ENCODE results near the gene GALNT14.
"Not testable (repeated sequence)": the region's sequence is repeated elsewhere in the genome, so short reads cannot be mapped to it uniquely, and the experiment has no call there.

GALNT14 gene

DNA sequence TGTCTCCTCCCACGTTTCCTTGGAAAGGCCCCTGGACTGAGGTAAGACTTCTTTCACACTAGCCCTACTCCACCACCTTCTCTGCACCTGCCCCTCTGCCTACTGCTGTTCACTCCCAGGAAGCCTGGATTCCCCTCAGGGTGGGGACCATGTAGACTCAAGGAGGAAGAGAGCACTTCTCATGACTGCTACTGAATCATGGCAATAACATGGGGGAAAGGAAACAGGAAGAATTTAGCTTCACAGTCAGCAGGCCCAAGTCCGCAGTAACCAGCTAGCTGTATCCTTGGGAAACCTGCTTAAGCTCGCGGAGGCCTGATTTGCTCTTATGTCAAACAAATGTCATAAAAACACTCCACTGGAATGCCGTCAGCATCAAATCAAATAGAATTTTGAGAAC lies 204.7 kb downstream of the GALNT14 start:
- H3K36me3 Mint-ChIP-seq, result no peaks in the 10 kb centered on the region
- no peak overlapping the region for H3K4me3 Mint-ChIP-seq
- no peaks in the 10 kb centered on the region for H3K9me3 Mint-ChIP-seq (ENCODE audit: low read depth)
- no peaks in the 10 kb centered on the region for H3K4me1 Mint-ChIP-seq (ENCODE audit: low read depth)
- H3K27me3 Mint-ChIP-seq, result no peaks in the 10 kb centered on the region
- H3K27ac Mint-ChIP-seq, result no peak overlapping the region

DNA sequence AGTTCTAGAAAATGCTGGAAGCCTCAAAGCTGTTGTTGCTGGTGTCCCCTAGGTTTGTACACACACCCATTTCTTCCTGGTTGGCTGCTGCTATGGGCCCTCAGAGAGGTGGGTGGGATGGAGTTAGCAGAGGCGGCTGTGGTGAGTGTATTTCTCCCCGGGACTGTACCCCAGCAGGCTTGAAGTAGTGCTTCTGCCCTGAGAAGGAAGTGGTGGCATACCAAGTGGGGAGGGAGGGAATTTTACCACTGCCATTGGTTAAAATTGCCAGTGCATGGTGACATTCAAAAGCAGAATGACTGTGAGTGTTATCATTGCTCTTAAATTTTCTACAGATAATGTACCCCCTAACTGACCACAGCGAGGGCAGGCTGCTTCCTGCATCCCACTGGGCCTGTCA lies 205.4 kb downstream of the GALNT14 start:
- H3K27me3 Mint-ChIP-seq, result no peaks in the 10 kb centered on the region
- H3K9me3 Mint-ChIP-seq (ENCODE audit: low read depth), result no peaks in the 10 kb centered on the region
- H3K27ac Mint-ChIP-seq, result no peak overlapping the region
- no peaks in the 10 kb centered on the region for H3K4me1 Mint-ChIP-seq (ENCODE audit: low read depth)
- H3K36me3 Mint-ChIP-seq, result no peaks in the 10 kb centered on the region
- no peak overlapping the region for H3K4me3 Mint-ChIP-seq

DNA sequence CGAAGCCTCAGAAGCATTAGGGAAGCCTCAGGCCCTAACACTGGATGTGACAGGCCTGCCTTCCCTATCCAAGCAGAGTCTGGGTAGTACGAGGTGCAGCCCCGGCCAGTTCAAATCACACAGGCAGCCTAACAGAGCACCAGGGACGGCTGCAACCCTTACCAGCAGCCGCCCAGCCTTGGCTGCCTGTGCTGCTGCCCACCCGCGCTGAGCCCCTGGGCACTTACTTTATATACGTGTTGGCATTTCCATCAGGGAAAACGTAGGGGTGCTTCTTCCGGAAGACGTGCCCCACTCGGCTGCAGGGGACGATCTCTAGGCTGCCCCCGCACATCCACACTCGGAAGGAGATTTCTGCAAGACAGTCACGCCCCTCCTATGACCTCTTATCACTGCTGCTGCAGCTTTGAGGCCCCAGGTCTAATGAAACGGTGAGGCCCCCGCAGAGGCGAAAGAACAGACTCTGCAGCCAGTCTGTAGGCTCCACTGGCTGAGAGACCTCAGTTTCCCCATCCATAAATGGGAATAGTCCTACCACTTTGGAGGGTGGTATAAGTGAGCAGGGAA lies 206.3 kb downstream of the GALNT14 start:
- no peaks in the 10 kb centered on the region for H3K9me3 Mint-ChIP-seq (ENCODE audit: low read depth)
- no peak overlapping the region for H3K27ac Mint-ChIP-seq
- H3K4me1 Mint-ChIP-seq (ENCODE audit: low read depth), result no peaks in the 10 kb centered on the region
- no peaks in the 10 kb centered on the region for H3K36me3 Mint-ChIP-seq
- no peaks in the 10 kb centered on the region for H3K27me3 Mint-ChIP-seq
- no peak overlapping the region for H3K4me3 Mint-ChIP-seq

DNA sequence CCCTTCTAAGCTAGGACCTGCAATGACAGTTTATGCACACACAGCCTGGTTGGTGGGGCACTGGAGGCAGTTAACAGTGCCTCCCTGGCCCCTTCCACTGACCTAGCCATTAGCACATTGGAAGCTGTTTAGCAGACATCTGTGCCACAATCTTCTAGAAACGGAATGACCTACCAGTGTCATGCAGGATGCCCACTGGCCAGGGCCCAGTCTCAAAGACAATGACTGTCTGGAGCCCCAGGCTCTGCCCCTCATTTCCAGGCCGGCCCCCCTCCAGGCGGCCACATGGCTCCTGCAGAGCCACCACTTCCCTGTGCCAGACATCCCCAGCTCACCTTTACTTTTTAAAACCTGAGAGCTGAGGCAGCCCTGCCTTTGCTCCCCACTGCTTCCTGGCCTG lies 207.5 kb downstream of the GALNT14 start:
- H3K4me3 Mint-ChIP-seq, result no peak overlapping the region
- H3K9me3 Mint-ChIP-seq (ENCODE audit: low read depth), result no peaks in the 10 kb centered on the region
- no peak overlapping the region for H3K27ac Mint-ChIP-seq
- H3K27me3 Mint-ChIP-seq, result no peaks in the 10 kb centered on the region
- no peaks in the 10 kb centered on the region for H3K36me3 Mint-ChIP-seq
- no peaks in the 10 kb centered on the region for H3K4me1 Mint-ChIP-seq (ENCODE audit: low read depth)

DNA sequence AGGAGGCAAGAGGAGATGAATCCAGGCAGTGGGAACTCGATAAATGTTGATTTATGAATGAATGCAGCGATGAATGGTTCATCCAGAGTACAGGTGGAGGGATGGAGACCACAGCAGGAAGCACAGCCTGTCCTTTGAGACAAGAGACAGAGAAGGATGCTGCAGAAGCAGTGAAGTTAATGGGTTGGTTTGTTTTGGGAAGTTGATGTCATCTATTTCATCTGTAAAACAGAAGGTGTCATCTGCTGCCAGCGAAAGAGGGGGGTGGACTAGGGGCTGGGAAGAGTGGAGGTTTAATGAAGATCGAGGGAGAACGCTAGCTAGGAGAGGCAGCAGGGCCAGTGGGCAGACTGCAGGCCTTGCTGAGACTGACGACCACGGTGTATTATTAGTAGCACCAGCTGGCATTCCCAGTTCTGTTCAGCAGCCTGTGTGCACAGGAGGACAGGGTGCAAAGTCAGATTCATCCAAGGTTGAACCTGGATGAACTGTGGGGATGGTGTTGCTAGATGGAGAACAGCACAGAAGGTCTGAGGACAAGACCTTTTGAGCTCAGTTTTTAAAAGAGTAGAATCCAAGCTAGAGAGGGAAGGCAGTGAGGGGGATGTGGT lies 210.7 kb downstream of the GALNT14 start:
- Mint-ChIP-seq H3K9me3 (ENCODE audit: low read depth) (no peaks in the 10 kb centered on the region), H3K27me3 (no peaks in the 10 kb centered on the region), H3K4me3 (no peak overlapping the region), H3K27ac (no peak overlapping the region), H3K4me1 (ENCODE audit: low read depth) (no peaks in the 10 kb centered on the region), H3K36me3 (no peaks in the 10 kb centered on the region)

DNA sequence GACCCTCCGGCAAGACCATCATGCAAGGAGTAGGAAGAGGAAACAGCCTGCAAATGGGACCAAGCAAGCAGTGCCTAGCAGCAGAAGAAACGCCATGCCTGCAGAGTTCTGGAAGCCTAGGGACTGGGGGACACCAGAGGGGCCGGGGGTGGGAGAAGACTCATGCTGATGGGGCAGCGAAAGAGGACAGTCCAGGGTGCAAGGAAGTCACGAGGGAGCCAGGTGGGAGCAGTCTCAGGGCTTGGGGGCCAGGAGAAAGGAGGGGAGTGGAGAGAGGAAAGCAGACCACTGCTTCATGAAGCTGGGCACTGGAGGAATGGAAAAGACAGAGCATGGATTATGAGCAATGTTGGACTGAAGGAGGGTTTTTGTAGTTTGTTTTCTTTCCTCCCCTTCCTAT lies 211.6 kb downstream of the GALNT14 start:
- Mint-ChIP-seq H3K4me3 (no peak overlapping the region), H3K27me3 (no peaks in the 10 kb centered on the region), H3K27ac (no peak overlapping the region), H3K9me3 (ENCODE audit: low read depth) (no peaks in the 10 kb centered on the region), H3K4me1 (ENCODE audit: low read depth) (no peaks in the 10 kb centered on the region), H3K36me3 (no peaks in the 10 kb centered on the region)

DNA sequence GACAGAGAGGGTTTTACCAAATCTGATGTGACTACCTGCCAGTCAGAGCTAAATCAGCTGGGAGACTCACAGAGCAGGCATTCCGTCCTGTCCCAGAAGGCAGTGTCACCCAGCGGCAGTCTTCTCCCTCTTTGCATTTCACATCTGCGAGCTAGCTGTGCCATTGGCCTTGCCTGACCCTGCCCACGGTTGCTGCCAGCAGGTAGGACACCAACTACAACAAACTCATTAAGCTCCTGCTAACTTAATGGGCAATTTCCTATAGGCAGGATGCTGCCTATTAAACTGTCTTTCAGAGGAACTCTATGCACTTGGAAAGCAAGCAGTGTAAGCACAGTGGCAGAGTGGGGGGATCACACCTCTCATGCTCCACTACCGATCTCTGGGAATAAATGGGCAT lies 214.6 kb downstream of the GALNT14 start:
- Mint-ChIP-seq H3K36me3 (no peaks in the 10 kb centered on the region), H3K27ac (no peak overlapping the region), H3K27me3 (peaks cover 1% of the 10 kb centered on the region), H3K4me1 (ENCODE audit: low read depth) (no peaks in the 10 kb centered on the region), H3K9me3 (ENCODE audit: low read depth) (no peaks in the 10 kb centered on the region), H3K4me3 (no peak overlapping the region)

DNA sequence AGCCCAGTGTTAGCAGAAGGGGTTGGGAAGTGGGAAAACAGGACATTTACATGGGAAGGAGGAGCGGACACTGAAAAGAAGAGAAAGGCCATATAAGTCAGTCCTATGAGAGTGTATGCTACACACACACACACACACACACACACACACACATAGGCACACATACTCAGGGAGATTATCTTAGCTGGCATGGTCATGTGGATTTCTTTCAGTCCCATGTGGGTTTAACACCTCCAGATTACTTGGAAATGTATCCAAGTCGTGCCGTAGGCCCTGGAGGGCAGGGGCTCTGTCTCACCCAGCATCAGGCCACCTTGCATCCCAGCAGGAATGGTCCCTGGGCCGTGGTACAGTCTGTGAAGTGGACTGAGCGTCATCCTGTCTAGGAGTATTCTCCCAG lies 217.7 kb downstream of the GALNT14 start:
- Mint-ChIP-seq H3K4me3 (no peak overlapping the region), H3K27ac (no peak overlapping the region), H3K4me1 (ENCODE audit: low read depth) (no peaks in the 10 kb centered on the region)

DNA sequence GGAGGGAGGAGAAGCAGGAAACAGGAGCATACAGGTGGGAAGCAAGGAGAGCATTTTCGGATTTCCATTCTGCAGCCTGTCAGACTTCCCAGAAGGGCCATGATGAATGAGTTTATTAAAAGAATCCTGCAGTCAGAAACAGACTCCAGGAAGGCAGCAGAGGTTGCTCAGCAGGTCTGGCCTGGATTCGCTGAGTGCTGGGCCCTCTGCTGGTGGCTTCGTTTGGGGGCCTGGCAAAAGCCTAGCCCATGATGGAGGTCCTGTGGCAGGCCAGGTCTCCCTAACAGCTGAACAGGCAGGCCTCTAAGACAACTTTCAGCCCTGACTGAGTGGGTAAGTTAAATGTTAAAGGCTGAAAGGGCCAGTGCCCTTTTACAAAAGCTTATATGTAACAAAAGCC lies 222.8 kb downstream of the GALNT14 start:
- no peaks in the 10 kb centered on the region for H3K4me1 Mint-ChIP-seq (ENCODE audit: low read depth)
- peaks cover 1% of the 10 kb centered on the region for H3K27me3 Mint-ChIP-seq
- H3K9me3 Mint-ChIP-seq (ENCODE audit: low read depth), result no peaks in the 10 kb centered on the region
- no peak overlapping the region for H3K4me3 Mint-ChIP-seq
- no peaks in the 10 kb centered on the region for H3K36me3 Mint-ChIP-seq
- no peak overlapping the region for H3K27ac Mint-ChIP-seq

More for the DNA sequence above, 217.7 kb downstream of the GALNT14 start:
- Mint-ChIP-seq H3K9me3 (ENCODE audit: low read depth) (no peaks in the 10 kb centered on the region), H3K36me3 (no peaks in the 10 kb centered on the region), H3K27me3 (peaks cover 1% of the 10 kb centered on the region)

DNA sequence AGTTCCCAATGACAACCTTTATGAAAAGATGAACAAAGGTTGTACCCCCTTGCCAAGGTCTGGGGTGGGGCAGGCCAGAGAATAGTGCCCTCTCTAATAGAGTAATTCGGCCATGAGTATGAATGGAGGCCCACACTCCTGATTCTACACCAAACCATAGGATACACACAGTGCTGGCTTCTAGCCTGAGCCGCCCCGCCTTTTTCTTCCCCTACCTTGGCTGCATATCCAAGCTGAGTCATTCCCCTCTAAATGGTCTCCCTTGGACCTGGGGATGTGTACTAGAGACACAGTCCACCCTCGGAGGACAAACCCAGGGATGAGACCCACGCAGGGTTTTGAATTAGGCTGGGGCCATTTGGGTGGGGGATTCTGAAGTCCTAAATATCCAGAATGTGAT lies 223.8 kb downstream of the GALNT14 start:
- no peak overlapping the region for H3K4me3 Mint-ChIP-seq
- H3K27me3 Mint-ChIP-seq, result no peaks in the 10 kb centered on the region
- H3K9me3 Mint-ChIP-seq (ENCODE audit: low read depth), result no peaks in the 10 kb centered on the region
- H3K36me3 Mint-ChIP-seq, result no peaks in the 10 kb centered on the region
- no peaks in the 10 kb centered on the region for H3K4me1 Mint-ChIP-seq (ENCODE audit: low read depth)
- H3K27ac Mint-ChIP-seq, result no peak overlapping the region

DNA sequence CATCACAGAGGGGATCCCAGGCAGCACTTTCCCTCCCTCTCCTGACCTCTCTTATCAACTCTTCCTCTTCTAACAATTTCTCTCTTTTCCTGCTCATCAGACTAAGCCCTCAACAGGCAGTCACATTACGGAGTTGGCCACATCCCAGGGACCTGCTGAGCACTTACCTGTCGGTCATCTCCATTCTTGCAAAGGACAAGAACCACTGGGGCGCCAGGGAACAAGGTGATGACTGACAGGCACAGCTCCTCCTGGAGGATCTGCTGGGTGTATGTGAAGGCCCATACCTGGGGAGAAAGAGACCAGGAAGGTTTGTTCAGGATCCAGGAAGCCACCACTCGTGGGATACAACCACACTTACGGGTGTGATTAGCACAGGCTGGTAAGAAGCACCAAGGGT lies 226.2 kb downstream of the GALNT14 start:
- H3K36me3 Mint-ChIP-seq, result no peaks in the 10 kb centered on the region

DNA sequence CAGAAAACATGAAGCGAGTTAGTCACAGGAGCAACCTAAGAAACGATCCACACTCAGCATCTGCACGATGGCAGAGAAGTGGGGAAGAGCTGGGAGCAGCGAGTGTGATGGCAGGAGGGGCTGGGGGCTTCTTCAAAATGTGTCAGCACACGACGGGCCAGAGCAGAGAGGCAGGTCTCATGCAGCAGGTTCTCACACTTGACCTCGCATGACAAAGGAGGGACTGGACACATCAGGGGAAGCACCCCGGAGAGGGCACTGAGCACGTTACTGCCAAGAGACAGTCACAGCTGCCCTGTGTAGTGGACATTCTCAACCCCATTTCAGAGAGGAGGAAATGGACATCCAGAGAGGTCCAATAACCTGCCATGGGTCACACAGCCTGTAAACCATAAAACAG lies 226.9 kb downstream of the GALNT14 start:
- no peak overlapping the region for H3K27ac Mint-ChIP-seq
- no peaks in the 10 kb centered on the region for H3K27me3 Mint-ChIP-seq
- no peaks in the 10 kb centered on the region for H3K4me1 Mint-ChIP-seq (ENCODE audit: low read depth)
- H3K4me3 Mint-ChIP-seq, result no peak overlapping the region
- H3K9me3 Mint-ChIP-seq (ENCODE audit: low read depth), result no peaks in the 10 kb centered on the region
- no peaks in the 10 kb centered on the region for H3K36me3 Mint-ChIP-seq

More for the DNA sequence above, 226.2 kb downstream of the GALNT14 start:
- Mint-ChIP-seq H3K9me3 (ENCODE audit: low read depth) (no peaks in the 10 kb centered on the region), H3K4me3 (no peak overlapping the region), H3K27me3 (no peaks in the 10 kb centered on the region), H3K4me1 (ENCODE audit: low read depth) (no peaks in the 10 kb centered on the region), H3K27ac (no peak overlapping the region)

DNA sequence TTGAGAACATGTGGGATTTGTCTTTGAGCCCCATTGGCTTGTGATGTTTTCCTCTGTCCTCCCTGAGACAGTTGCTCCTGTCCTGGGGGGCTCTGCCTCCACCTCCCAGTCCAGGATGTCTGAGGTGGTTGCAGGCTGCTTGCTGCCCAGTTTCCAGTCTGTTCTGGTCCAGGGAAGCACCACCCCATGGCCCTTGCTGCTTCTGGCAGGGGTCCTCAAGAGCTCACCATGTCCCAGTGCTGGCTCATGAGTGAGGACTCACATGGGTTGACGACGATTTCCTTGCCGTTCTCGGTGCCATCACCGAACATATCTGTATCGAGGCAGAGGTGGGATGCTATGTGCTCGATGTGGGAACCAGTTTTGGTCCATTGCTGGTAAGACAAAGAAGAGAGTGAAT lies 227.6 kb downstream of the GALNT14 start:
- H3K27me3 Mint-ChIP-seq, result no peaks in the 10 kb centered on the region
- no peaks in the 10 kb centered on the region for H3K36me3 Mint-ChIP-seq
- no peaks in the 10 kb centered on the region for H3K9me3 Mint-ChIP-seq (ENCODE audit: low read depth)
- H3K27ac Mint-ChIP-seq, result no peak overlapping the region
- H3K4me1 Mint-ChIP-seq (ENCODE audit: low read depth), result no peaks in the 10 kb centered on the region
- H3K4me3 Mint-ChIP-seq, result no peak overlapping the region

DNA sequence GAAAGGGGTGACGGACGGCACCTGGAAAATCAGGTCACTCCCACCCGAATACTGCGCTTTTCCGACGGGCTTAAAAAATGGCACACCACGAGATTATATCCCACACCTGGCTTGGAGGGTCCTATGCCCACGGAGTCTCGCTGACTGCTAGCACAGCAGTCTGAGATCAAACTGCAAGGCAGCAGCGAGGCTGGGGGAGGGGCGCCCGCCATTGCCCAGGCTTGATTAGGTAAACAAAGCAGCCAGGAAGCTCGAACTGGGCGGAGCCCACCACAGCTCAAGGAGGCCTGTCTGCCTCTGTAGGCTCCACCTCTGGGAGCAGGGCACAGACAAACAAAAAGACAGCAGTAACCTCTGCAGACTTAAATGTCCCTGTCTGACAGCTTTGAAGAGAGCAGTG lies 233.8 kb downstream of the GALNT14 start:
- not testable (repeated sequence) for H3K27ac Mint-ChIP-seq; H3K4me1 Mint-ChIP-seq (ENCODE audit: low read depth); H3K9me3 Mint-ChIP-seq (ENCODE audit: low read depth); H3K4me3 Mint-ChIP-seq; H3K36me3 Mint-ChIP-seq; H3K27me3 Mint-ChIP-seq

DNA sequence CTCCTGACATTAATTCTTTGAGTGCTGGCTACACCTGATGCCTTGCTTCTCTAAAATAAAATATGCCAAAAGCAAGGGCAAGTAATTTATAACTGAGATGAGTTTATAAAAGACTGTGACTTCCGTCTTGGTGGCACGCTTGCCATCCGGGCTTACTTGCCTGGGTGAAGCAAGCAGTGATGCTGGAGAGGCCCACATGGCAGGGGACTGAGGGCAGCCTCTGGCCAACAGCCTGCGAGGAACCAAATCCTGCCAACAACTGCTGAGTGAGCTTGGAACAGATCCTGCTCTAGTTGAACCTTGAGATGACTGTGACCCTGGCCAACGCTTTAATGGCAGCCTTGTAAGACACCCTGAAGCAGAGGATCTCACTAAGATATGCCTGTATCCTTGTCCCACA lies 234.9 kb downstream of the GALNT14 start:
- Mint-ChIP-seq H3K4me1 (ENCODE audit: low read depth) (no peaks in the 10 kb centered on the region), H3K4me3 (no peak overlapping the region), H3K9me3 (ENCODE audit: low read depth) (no peaks in the 10 kb centered on the region), H3K36me3 (no peaks in the 10 kb centered on the region), H3K27ac (no peak overlapping the region), H3K27me3 (no peaks in the 10 kb centered on the region)

DNA sequence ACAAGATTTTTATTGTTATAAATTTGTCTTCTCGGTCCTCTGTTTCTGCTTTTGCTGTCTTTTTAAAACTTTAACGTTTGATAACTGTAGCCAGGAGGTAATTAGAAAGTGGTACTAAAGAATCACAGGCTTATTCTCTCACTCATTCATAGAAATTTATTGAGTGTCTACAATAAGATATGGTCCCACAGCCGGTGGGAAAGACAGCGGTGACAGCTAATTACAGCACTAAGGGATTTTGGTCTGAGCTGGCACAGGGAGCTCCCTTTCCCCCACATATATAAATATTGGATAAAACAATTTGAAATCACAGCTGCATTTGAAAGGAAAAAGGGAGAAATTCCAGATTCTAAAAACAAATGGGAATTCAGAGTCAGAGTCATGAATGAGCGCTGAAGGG lies 237.9 kb downstream of the GALNT14 start:
- Mint-ChIP-seq H3K27ac (no peak overlapping the region), H3K36me3 (no peaks in the 10 kb centered on the region), H3K4me1 (ENCODE audit: low read depth) (no peaks in the 10 kb centered on the region), H3K4me3 (no peak overlapping the region), H3K9me3 (ENCODE audit: low read depth) (no peaks in the 10 kb centered on the region), H3K27me3 (peaks cover 2% of the 10 kb centered on the region)
